Endometrial microvascular endothelial cells (primary cell): ENCODE data around the gene KREMEN1. TPM values are rescaled to one million over a fixed set of nuclear protein-coding genes. Genes with fewer than 3 reads are reported as not detected.

ENCODE experiments used
- in situ Hi-C: cut with HindIII; loops from 2 replicates; pipeline ENCODE4 v1.10.0; 2017; ENCODE audit warnings: low sequenced_read_pairs, low pct_unique_long_range_greater_than_20kb; ENCODE audit errors: inconsistent ontology term
- total RNA-seq: library from RNA; depleted of rRNA; stranded (reverse); fragments of >200 nt; gene quantifications from one replicate; pipeline ENCODE4 v1.2.3, GENCODE V29; 2015; ENCODE audit errors: inconsistent ontology term

KREMEN1 gene
- total RNA-seq, 1 donor from 2014 or later, result 0.28 TPM

DNA sequence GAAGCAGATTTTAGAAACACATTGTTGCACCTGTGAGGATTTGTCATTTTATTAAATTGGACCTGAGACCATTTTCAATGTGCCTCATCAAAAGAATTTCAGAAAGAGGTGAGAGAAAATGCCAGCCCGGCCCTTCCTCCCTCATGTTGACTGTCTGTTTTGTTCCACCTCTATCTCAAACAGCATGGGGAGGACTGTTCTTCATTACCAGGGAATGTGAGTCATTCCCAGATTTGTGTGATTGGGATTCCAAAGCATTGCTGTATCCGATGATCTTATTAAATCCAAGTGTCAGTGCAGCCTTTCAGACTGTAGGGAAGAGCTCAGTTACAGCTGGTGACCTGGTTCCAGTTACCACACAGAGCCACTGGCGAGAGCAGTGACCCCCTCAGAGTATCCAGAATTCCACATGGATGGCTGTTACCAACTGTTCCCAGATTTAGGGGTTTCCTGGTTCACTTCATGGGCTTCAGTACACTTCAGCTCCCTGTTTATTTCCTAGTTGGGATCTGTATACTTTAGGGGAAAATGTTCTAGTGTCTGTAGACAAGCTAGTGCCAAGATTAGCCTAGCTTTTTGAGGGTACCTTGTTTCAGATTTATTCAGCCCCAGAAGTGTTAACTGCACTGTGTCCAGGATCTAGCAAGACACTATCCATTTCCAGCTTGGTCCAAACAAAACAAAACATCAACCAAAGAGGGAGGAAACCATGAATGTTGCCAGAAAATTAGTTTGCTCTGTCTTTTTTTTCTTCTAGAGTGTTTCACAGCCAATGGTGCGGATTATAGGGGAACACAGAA, 20.9 kb downstream of the KREMEN1 start:
- in situ Hi-C loops, result no loop called here

GRCh38 chr22:29095459-29095858, 22.6 kb downstream of the KREMEN1 start:
- in situ Hi-C loops, result no loop called here

- in situ Hi-C loops, result no loop called here
Measured at GRCh38 chr22:29096736-29097669, 24.2 kb downstream of the KREMEN1 start.

GRCh38 chr22:29098296-29098695, 25.5 kb downstream of the KREMEN1 start:
- in situ Hi-C loops, result no loop called here

GRCh38 chr22:29102300-29102699, 29.5 kb downstream of the KREMEN1 start:
- in situ Hi-C loops, result no loop called here

- in situ Hi-C loops, result no loop called here
Measured at GRCh38 chr22:29103121-29103520, 30.3 kb downstream of the KREMEN1 start.

GRCh38 chr22:29105468-29105867, 32.6 kb downstream of the KREMEN1 start:
- in situ Hi-C loops, result no loop called here

DNA sequence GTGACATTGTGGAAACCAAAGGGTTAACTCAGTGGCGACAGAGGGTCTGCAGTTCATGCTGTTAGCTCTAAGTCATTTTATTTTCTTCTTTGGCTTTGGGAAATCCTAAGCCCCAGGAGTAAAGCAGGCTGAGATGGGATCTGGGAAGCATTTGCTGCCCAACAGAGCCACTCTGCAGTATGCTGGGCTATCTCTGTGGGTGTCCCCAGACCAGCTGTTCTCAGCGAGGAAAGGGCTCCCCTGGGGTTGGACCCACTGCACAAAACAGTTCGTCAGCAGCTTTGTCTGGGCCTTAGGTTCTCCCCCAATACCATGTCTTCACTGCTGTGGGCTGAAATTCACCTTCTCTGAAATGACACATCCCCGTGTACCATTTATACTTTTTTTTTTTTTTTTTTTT, 34.0 kb downstream of the KREMEN1 start:
- in situ Hi-C loops, result no loop called here

- in situ Hi-C loops, result no loop called here
Measured at GRCh38 chr22:29108137-29108536, 35.3 kb downstream of the KREMEN1 start.

DNA sequence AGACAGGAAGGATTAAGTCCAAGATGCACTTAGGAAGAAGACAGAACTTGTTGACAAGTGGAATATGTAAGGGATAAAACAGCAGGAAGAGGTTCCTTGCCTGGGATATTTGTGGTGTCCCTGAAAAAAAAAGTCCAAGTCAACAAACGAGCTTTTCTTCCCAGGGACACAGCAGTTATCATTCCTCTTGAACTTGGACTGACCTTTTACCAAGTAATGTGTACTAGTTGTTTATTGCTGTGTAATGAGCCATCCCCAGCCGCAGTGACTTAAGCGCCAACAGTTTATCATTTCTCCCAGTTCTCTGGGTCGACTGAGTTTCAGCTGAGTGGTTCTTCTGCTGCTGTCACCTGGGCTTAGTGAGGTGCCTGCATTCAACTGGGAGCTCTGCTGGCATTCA, 37.0 kb downstream of the KREMEN1 start:
- in situ Hi-C loops, result no loop called here

GRCh38 chr22:29110946-29111345, 38.1 kb downstream of the KREMEN1 start:
- in situ Hi-C loops, result no loop called here

DNA sequence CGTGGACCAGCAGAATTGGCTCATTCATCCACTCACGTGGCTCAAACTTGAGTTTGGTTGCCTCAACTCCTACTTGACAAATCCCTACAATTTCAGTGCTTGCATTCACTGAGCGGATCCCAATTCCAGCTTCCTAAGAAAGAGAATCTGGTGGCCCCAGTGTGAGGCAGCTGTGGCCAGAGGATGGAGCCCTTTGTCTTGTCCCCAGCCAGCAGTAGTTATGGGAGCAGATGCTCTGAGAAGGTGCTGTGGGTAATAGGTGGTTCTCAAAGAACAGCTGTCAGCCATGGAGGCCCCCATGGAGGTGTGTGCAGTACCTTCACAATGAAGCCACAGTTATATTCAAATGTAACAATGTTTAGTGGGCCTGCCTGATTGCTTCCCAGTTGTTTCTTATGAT, 39.3 kb downstream of the KREMEN1 start:
- in situ Hi-C loops, result no loop called here

DNA sequence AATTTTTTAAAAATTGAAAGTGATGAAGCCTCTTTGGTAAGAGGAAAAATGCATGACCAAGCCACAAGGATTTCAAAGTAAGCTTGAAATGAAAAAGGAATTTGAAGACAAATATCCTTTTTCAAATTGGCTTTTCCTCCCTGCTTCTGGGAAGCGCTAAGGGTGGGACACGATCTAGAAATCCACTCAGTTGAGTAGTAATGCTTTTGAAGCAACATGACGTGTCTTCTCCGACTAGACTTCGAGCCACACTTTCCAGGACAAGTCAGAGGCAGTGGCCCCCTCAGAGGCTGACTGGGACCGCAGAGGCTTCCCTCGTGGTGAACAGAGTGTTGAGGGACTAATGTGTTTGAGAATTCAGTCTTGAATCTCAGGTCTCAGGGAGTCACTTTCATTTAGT, 39.8 kb downstream of the KREMEN1 start:
- in situ Hi-C loops, result no loop called here

- in situ Hi-C loops, result no loop called here
Measured at GRCh38 chr22:29113319-29113718, 40.5 kb downstream of the KREMEN1 start.

DNA sequence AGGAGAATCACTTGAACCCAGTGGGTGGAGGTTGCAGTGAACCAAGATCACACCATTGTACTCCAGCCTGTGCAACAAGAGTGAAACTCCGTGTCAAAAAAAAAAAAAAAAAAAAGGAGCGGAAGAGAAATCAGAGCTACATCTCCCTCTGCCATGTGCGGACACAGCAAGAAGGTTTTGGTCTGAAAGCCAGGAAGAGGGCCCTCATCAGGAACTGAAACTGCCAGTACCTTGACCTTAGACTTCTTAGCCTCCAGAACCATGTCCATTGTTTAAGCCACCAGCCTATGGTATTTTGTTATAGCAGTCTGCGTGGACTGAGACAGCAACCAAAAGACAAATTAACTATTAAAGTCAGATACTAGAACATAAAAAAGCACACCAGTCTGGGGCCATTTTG, 41.6 kb downstream of the KREMEN1 start:
- in situ Hi-C loops, result no loop called here

- in situ Hi-C loops, result no loop called here
Measured at GRCh38 chr22:29115682-29116288, 43.0 kb downstream of the KREMEN1 start.

- in situ Hi-C loops, result no loop called here
Measured at GRCh38 chr22:29116397-29117123, 43.7 kb downstream of the KREMEN1 start.

DNA sequence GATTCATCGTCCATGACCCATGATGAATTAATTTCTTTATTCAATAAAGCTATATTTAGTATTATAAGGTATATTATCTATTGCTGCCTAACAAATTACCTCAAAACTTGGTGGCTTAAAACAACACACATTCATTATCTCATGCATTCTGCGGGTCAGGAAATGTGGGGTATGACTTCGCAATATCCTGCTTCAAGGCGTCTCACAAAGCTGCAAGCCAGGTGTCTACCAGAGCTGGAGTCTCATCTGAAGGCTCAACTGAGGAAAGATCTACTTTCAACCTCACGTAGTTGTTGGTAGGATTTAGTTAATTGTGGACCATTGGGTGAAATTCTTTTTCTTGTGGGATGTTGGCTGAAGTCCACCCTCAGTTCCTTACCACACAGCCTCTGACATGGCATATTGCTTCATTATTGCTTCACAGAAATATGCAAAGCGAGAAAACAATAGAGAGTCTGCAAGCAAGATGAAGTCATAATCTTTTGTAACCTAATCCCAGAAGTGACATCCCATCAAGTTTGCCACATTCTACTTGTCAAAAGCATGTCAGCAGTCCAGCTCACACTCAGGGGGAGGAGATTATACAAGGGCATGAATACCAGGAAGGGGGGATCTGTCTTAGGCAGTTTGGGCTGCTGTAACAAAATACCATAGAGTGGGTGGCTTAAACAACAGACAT, 45.1 kb downstream of the KREMEN1 start:
- in situ Hi-C loops, result no loop called here
